GM18505 (cell line): ENCODE measurements around the gene PPP3CA.
A peak's percentile ranks its signal among the peaks of the same experiment; 100 is the strongest.

Source experiments
- ATAC-seq: cut with Tn5 transposase; IDR thresholded peaks from one replicate; pipeline ENCODE4 v1.9.1; 2021; ENCODE audit not compliant: unreplicated experiment
- POLR2A ChIP-seq: IDR thresholded peaks from 4 replicates; pipeline ENCODE4 v1.6.1; 2011; ENCODE audit warnings: borderline replicate concordance; ENCODE audit not compliant: insufficient read depth, insufficient read length; ENCODE audit errors: extremely low read depth

The PPP3CA gene

GRCh38 chr4:101172369-101172768 is 175.0 kb downstream of the PPP3CA start:
- no peak for ATAC-seq
- TF ChIP-seq POLR2A: no peak

- no peak for TF ChIP-seq POLR2A
- ATAC-seq: no peak
Observed at GRCh38 chr4:101171747-101172146, 175.6 kb downstream of the PPP3CA start.

- TF ChIP-seq POLR2A: no peak
- peak; percentile 98 for ATAC-seq
Observed at GRCh38 chr4:101169044-101170014, 178.0 kb downstream of the PPP3CA start.

GRCh38 chr4:101163936-101164335 is 183.4 kb downstream of the PPP3CA start:
- TF ChIP-seq POLR2A: no peak
- no peak for ATAC-seq

- no peak for ATAC-seq
- no peak for TF ChIP-seq POLR2A
Observed at GRCh38 chr4:101162990-101163380, 184.3 kb downstream of the PPP3CA start.

- no peak for TF ChIP-seq POLR2A
- ATAC-seq: no peak
Observed at GRCh38 chr4:101160792-101161592, 186.3 kb downstream of the PPP3CA start.

GRCh38 chr4:101158507-101158906 is 188.8 kb downstream of the PPP3CA start:
- ATAC-seq: no peak
- TF ChIP-seq POLR2A: no peak

- no peak for ATAC-seq
- TF ChIP-seq POLR2A: no peak
Observed at GRCh38 chr4:101158134-101158482, 189.2 kb downstream of the PPP3CA start.

GRCh38 chr4:101157415-101158133 is 189.8 kb downstream of the PPP3CA start:
- no peak for ATAC-seq
- no peak for TF ChIP-seq POLR2A

GRCh38 chr4:101156619-101157310 is 190.6 kb downstream of the PPP3CA start:
- no peak for ATAC-seq
- TF ChIP-seq POLR2A: no peak

- no peak for TF ChIP-seq POLR2A
- no peak for ATAC-seq
Observed at GRCh38 chr4:101155945-101156344, 191.4 kb downstream of the PPP3CA start.

GRCh38 chr4:101155368-101155767 is 192.0 kb downstream of the PPP3CA start:
- ATAC-seq: no peak
- no peak for TF ChIP-seq POLR2A

- no peak for ATAC-seq
- TF ChIP-seq POLR2A: no peak
Observed at GRCh38 chr4:101153653-101154052, 193.7 kb downstream of the PPP3CA start.
